GM12891 (cell line): ENCODE measurements around the gene RNF17.

Source experiments
- DNase-seq: peaks from one replicate; pipeline ENCODE4 v3.0.0; 2011; ENCODE audit warnings: low spot score; ENCODE audit not compliant: insufficient read length
- FAIRE-seq: peaks from 2 replicates; lab custom pipeline; 2011; peaks lifted over from hg19 to GRCh38; lab: Jason Lieb, UNC
- PAX5 ChIP-seq: IDR thresholded peaks from 2 replicates; pipeline ENCODE4 v1.6.1; 2011; ENCODE audit warnings: low read length, moderate library complexity, mild to moderate bottlenecking; ENCODE audit not compliant: insufficient read depth, severe bottlenecking
- POLR2A ChIP-seq: IDR thresholded peaks from 2 replicates; pipeline ENCODE4 v1.6.1; 2011; ENCODE audit warnings: low read depth, low read length, control low read depth
- POLR2AphosphoS5 ChIP-seq: IDR thresholded peaks from 2 replicates; pipeline ENCODE4 v1.6.1; 2011; ENCODE audit warnings: low read depth, low read length, control low read depth
- POU2F2 ChIP-seq: IDR thresholded peaks from 2 replicates; pipeline ENCODE4 v1.6.1; 2011; ENCODE audit warnings: low read depth, mild to moderate bottlenecking, control low read depth, low read length, moderate library complexity
- SPI1 ChIP-seq: IDR thresholded peaks from 2 replicates; pipeline ENCODE4 v1.6.1; 2011; ENCODE audit warnings: low read depth, low read length, control low read depth
- TAF1 ChIP-seq: IDR thresholded peaks from 2 replicates; pipeline ENCODE4 v1.6.1; 2011; ENCODE audit warnings: low read depth, low read length, control low read depth

The RNF17 gene

GRCh38 chr13:24745861-24746617 lies 17.9 kb upstream of the RNF17 start:
- FAIRE-seq (no peak), DNase-seq (no peak)
- TF ChIP-seq PAX5 (no peak), POLR2AphosphoS5 (no peak), SPI1 (no peak), POLR2A (no peak), TAF1 (no peak), POU2F2 (no peak)

- FAIRE-seq (peak; percentile 56), DNase-seq (no peak)
- no peak for TF ChIP-seq SPI1
- no peak for TF ChIP-seq POLR2A
- TF ChIP-seq PAX5 = no peak
- TF ChIP-seq TAF1 = no peak
- TF ChIP-seq POLR2AphosphoS5 = no peak
- TF ChIP-seq POU2F2 = no peak
These were observed 17.2 kb upstream of the RNF17 start for GRCh38 chr13:24746618-24747247.

GRCh38 chr13:24747248-24748060 lies 16.5 kb upstream of the RNF17 start:
- no peak for DNase-seq
- FAIRE-seq = peak; percentile 5
- TF ChIP-seq POU2F2 (no peak), PAX5 (no peak), SPI1 (no peak), POLR2A (no peak), POLR2AphosphoS5 (no peak), TAF1 (no peak)

- no peak for FAIRE-seq
- no peak for DNase-seq
- TF ChIP-seq SPI1 = no peak
- no peak for TF ChIP-seq POLR2AphosphoS5
- no peak for TF ChIP-seq POLR2A
- no peak for TF ChIP-seq PAX5
- TF ChIP-seq POU2F2 = no peak
- TF ChIP-seq TAF1 = no peak
These were observed 15.9 kb upstream of the RNF17 start for GRCh38 chr13:24748061-24748400.

- TF ChIP-seq POLR2A (no peak), PAX5 (no peak), TAF1 (no peak), POLR2AphosphoS5 (no peak), POU2F2 (no peak), SPI1 (no peak)
- FAIRE-seq = no peak
- no peak for DNase-seq
These were observed 4.8 kb upstream of the RNF17 start for GRCh38 chr13:24759197-24759596.

- DNase-seq (no peak), FAIRE-seq (no peak)
- TF ChIP-seq TAF1 = no peak
- no peak for TF ChIP-seq POLR2A
- TF ChIP-seq POLR2AphosphoS5 = no peak
- no peak for TF ChIP-seq POU2F2
- TF ChIP-seq PAX5 = no peak
- TF ChIP-seq SPI1 = no peak
These were observed 284 bp downstream of the RNF17 start for GRCh38 chr13:24764276-24764630.

- DNase-seq = no peak
- no peak for TF ChIP-seq PAX5
- TF ChIP-seq TAF1 = no peak
- no peak for TF ChIP-seq POLR2AphosphoS5
- TF ChIP-seq SPI1 = no peak
- no peak for TF ChIP-seq POLR2A
- no peak for TF ChIP-seq POU2F2
- no peak for FAIRE-seq
These were observed 13.2 kb downstream of the RNF17 start for GRCh38 chr13:24777171-24777570.

- no peak for TF ChIP-seq TAF1
- no peak for TF ChIP-seq SPI1
- no peak for TF ChIP-seq POLR2A
- no peak for TF ChIP-seq POLR2AphosphoS5
- TF ChIP-seq POU2F2 = no peak
- no peak for FAIRE-seq
- no peak for DNase-seq
These were observed 20.4 kb downstream of the RNF17 start for GRCh38 chr13:24784319-24784718.

GRCh38 chr13:24788538-24788937 lies 24.6 kb downstream of the RNF17 start:
- no peak for FAIRE-seq
- DNase-seq = no peak
- no peak for TF ChIP-seq POLR2A
- TF ChIP-seq POU2F2 = no peak
- no peak for TF ChIP-seq TAF1
- TF ChIP-seq SPI1 = no peak
- TF ChIP-seq PAX5 = no peak
- TF ChIP-seq POLR2AphosphoS5 = no peak
